Measurements from ENCODE around the gene NOCT. TPM values are rescaled to one million over a fixed set of nuclear protein-coding genes. Genes with fewer than 3 reads are reported as not detected.

NOCT gene
- total RNA-seq, 4 donors from 2014 or later: 2.9 to 19.1 (median 9.9) TPM

DNA sequence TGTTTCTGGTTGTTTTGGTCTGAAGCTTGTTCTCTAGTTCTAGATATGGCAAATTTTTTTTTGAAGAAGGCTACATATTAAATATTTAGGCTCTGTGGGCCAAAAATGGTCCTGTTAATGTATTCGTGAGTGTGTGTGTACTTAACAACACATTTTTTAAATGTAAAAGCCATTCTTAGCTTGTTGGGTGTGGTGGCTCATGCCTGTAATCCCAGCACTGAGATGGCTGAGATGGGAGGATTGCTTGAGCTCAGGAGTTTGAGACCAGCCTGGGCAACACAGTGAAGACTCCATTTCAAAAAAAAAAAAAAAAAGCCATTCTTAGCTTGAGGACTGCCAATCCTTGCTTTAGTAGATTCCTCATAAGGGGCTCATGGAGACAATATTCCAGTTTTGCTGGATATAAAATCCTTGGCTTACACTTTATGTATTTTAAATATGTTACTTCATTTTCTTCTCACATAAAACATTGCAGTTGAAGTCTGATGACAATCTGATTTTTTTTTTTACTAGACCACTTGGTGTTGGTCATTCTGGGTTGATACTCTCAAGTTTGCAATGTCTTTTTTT lies 23.4 kb downstream of the NOCT start:
- H3K4me1 ChIP-seq: no peaks in the 10 kb centered on the region
- no peak for DNase-seq (ENCODE audit: low spot score in 2 of 2)
- H3K36me3 ChIP-seq: no peaks in the 10 kb centered on the region
- H3K4me3 ChIP-seq: no peak overlapping the region
- H3K9me3 ChIP-seq: no peaks in the 10 kb centered on the region
- H3K27me3 ChIP-seq: no peaks in the 10 kb centered on the region
- no peak for TF ChIP-seq POLR2AphosphoS5 (IDR thresholded peaks at IDR 0.05)
- H3K27ac ChIP-seq: no peak overlapping the region
- WGBS: 91% methylated on average over 1 of the region's 1 CpG

DNA sequence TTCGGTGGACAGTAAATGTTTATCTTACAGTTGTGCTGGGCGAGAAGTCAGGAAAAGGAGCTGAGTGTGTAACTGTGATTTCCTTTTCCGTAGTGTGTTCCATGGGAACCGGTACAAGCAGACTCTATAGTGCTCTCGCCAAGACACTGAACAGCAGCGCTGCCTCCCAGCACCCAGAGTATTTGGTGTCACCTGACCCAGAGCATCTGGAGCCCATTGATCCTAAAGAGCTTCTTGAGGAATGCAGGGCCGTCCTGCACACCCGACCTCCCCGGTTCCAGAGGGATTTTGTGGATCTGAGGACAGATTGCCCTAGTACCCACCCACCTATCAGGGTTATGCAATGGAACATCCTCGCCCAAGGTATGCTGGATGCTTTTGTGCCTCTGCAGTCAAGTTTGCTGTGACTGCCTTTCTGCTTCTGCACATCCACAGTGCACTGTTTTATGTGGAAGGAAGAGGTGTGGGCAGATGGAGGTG lies 27.4 kb downstream of the NOCT start:
- no peaks in the 10 kb centered on the region for H3K4me1 ChIP-seq
- peaks cover 24% of the 10 kb centered on the region for H3K36me3 ChIP-seq
- DNase-seq (ENCODE audit: low spot score in 2 of 2): no peak
- H3K27ac ChIP-seq: no peak overlapping the region
- TF ChIP-seq POLR2AphosphoS5 (IDR thresholded peaks at IDR 0.05) (no peak), EP300 (IDR thresholded peaks at IDR 0.05) (no peak)
- 56% methylated on average over 10 of the region's 10 CpGs for WGBS
- no peaks in the 10 kb centered on the region for H3K27me3 ChIP-seq
- H3K4me3 ChIP-seq: no peak overlapping the region
- no peaks in the 10 kb centered on the region for H3K9me3 ChIP-seq

DNA sequence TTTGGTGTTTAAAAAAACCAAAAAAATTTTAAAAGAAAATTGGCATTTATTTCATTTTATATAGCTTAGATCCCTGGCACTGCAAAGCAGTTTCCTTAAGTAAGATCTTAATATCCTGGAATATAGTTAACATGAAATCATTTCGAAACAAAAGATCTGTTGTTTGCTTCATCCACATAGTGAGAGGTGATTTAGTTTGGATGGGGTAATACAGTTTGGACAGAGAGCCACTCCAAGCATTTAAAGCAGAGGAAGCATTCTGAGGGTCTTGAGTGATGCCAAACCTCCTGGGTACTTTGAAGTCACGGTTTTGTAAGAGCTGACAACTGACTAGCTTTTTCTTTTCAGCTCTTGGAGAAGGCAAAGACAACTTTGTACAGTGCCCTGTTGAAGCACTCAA lies 28.7 kb downstream of the NOCT start:
- Histone ChIP-seq H3K4me1 (no peaks in the 10 kb centered on the region), H3K4me3 (no peak overlapping the region), H3K36me3 (peaks cover 30% of the 10 kb centered on the region), H3K9me3 (no peaks in the 10 kb centered on the region), H3K27me3 (no peaks in the 10 kb centered on the region), H3K27ac (no peak overlapping the region)
- TF ChIP-seq, protein P1, sequence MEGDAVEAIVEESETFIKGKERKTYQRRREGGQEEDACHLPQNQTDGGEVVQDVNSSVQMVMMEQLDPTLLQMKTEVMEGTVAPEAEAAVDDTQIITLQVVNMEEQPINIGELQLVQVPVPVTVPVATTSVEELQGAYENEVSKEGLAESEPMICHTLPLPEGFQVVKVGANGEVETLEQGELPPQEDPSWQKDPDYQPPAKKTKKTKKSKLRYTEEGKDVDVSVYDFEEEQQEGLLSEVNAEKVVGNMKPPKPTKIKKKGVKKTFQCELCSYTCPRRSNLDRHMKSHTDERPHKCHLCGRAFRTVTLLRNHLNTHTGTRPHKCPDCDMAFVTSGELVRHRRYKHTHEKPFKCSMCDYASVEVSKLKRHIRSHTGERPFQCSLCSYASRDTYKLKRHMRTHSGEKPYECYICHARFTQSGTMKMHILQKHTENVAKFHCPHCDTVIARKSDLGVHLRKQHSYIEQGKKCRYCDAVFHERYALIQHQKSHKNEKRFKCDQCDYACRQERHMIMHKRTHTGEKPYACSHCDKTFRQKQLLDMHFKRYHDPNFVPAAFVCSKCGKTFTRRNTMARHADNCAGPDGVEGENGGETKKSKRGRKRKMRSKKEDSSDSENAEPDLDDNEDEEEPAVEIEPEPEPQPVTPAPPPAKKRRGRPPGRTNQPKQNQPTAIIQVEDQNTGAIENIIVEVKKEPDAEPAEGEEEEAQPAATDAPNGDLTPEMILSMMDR (IDR thresholded peaks at IDR 0.05): no peak
- no peak for TF ChIP-seq EP300 (IDR thresholded peaks at IDR 0.05)
- TF ChIP-seq POLR2AphosphoS5 (IDR thresholded peaks at IDR 0.05): no peak
- TF ChIP-seq POLR2A (IDR thresholded peaks at IDR 0.05): no peak
- WGBS: 92% methylated on average over 2 of the region's 2 CpGs
- DNase-seq (ENCODE audit: low spot score in 2 of 2): no peak

DNA sequence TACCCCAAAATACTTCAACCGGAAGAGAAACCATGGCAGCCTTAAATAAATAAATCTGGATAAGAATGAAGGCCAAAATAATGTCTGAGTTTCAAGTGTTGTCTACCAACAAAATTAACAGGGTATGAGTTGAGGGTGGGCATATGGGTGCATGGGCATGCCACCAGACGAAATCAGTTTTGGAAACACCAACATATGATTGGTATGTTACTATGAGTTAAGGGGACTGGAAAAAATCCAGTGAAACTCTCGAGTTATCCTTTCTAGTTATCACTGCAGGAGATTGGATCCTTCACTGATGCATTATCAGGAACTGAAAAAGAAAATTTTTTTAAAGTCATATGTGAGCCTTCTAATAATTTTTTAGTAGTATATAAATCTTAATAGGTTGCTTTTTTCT lies 32.4 kb downstream of the NOCT start:
- DNase-seq (ENCODE audit: low spot score in 2 of 2): no peak

DNA sequence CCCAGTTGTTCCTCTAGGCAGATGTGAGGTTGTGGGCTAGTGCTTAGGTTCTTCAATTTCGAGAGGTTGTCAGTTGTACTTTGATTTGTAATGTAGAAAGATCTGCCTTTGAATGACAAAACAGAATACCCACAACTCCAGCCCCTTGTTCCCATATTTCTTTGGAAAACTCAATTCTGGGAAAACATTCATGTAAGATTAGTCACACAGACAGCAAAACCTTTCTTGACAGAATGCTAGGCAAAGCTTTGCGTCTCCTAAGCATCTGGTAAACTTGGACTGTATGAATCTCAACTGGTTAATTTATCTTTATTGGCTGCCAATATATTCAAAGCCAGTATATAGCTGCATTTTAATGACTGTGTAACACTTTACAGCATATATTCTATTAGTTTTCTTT lies 34.9 kb downstream of the NOCT start:
- no peak for DNase-seq (ENCODE audit: low spot score in 2 of 2)
- 81% methylated on average over 2 of the region's 2 CpGs for WGBS
- Histone ChIP-seq H3K27me3 (no peaks in the 10 kb centered on the region), H3K9me3 (no peaks in the 10 kb centered on the region), H3K36me3 (peaks cover 50% of the 10 kb centered on the region), H3K4me1 (no peaks in the 10 kb centered on the region), H3K4me3 (no peak overlapping the region), H3K27ac (no peak overlapping the region)
- TF ChIP-seq, protein P1 (IDR thresholded peaks at IDR 0.05): no peak
- TF ChIP-seq EP300 (IDR thresholded peaks at IDR 0.05): no peak
- no peak for TF ChIP-seq POLR2A (IDR thresholded peaks at IDR 0.05)
- TF ChIP-seq POLR2AphosphoS5 (IDR thresholded peaks at IDR 0.05): no peak

More for the DNA sequence above, 32.4 kb downstream of the NOCT start:
- no peak overlapping the region for H3K4me3 ChIP-seq
- WGBS: 86% methylated on average over 3 of the region's 3 CpGs
- no peaks in the 10 kb centered on the region for H3K27me3 ChIP-seq
- no peaks in the 10 kb centered on the region for H3K4me1 ChIP-seq
- H3K9me3 ChIP-seq: no peaks in the 10 kb centered on the region
- H3K36me3 ChIP-seq: peaks cover 37% of the 10 kb centered on the region
- no peak overlapping the region for H3K27ac ChIP-seq
- no peak for TF ChIP-seq POLR2AphosphoS5 (IDR thresholded peaks at IDR 0.05)
- TF ChIP-seq, protein P1 (IDR thresholded peaks at IDR 0.05): no peak
- no peak for TF ChIP-seq EP300 (IDR thresholded peaks at IDR 0.05)
- no peak for TF ChIP-seq POLR2A (IDR thresholded peaks at IDR 0.05)

DNA sequence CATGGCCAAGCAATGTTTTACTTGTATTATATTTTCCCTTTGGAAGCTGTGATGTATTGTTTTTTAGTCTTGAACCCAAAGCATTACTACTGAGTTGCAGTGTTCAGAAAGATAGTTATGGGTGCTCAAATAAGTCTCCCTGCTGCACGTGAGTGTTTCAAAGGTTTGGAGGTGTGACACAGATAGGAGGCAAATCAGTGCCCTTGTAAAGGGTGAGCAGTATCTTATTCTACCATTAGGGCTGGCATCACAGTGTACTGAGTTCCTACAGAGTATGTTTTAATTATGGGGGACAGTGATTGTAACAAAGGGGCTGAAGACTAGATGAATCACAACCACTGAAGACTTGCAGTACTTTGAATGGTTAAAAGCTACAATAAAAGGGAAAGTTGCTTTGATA lies 38.3 kb downstream of the NOCT start:
- no peak for DNase-seq (ENCODE audit: low spot score in 2 of 2)
- Histone ChIP-seq H3K9me3 (no peaks in the 10 kb centered on the region), H3K36me3 (peaks cover 47% of the 10 kb centered on the region), H3K4me3 (no peak overlapping the region), H3K4me1 (no peaks in the 10 kb centered on the region), H3K27ac (no peak overlapping the region), H3K27me3 (no peaks in the 10 kb centered on the region)
- TF ChIP-seq POLR2A (IDR thresholded peaks at IDR 0.05) (no peak), EP300 (IDR thresholded peaks at IDR 0.05) (no peak), POLR2AphosphoS5 (IDR thresholded peaks at IDR 0.05) (no peak)
- TF ChIP-seq, protein P1 (IDR thresholded peaks at IDR 0.05): no peak
- 96% methylated on average over 1 of the region's 1 CpG for WGBS

Data from suprapubic skin (tissue), 4 donors.